Astrocyte (in vitro differentiated cells and primary cell): ENCODE results near the gene AMOTL2.

Experiments
- EZH2 ChIP-seq: IDR thresholded peaks from 2 replicates; pipeline ENCODE4 v1.6.1; 2012; ENCODE audit warnings: mild to moderate bottlenecking, low read length, inconsistent platforms; ENCODE audit not compliant: insufficient read depth
- TF ChIP-seq, protein P1 (sequence below): IDR thresholded peaks from 2 replicates; pipeline ENCODE4 v1.5.1; 2011; ENCODE audit warnings: low read depth, mild to moderate bottlenecking, inconsistent platforms, low read length, moderate library complexity; ENCODE audit not compliant: insufficient read depth

DNA sequence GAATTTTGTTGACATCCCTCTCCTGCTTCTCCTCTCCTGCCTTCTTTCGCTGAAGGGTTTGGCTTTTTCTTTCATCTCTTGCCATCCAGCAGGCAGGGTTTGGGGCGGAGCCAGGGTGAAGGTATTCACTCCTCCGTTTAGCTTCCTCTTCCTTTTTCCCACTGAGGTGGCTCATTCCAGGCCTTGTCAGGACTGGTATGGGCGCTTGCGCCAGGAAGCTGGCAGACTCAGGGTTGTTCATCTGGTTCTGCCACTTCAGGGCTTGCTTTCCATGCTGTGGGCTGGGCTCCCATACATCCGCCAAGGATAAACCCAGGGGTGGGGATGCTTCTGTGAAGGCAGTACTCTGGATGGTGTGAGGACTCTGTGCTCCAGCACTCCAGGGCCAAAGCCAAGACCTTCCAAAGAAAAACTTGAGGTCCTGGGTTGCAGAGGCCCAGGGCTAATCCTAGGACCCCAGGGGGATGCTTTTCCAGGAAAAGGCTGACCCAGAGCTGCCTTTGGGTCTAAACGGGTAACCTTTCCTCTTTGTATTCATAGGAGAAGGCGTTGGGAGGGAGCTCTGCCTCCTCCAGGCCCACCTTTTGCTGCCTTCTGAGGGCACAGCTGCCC is 7.7 kb upstream of the AMOTL2 start:
- TF ChIP-seq, protein P1, sequence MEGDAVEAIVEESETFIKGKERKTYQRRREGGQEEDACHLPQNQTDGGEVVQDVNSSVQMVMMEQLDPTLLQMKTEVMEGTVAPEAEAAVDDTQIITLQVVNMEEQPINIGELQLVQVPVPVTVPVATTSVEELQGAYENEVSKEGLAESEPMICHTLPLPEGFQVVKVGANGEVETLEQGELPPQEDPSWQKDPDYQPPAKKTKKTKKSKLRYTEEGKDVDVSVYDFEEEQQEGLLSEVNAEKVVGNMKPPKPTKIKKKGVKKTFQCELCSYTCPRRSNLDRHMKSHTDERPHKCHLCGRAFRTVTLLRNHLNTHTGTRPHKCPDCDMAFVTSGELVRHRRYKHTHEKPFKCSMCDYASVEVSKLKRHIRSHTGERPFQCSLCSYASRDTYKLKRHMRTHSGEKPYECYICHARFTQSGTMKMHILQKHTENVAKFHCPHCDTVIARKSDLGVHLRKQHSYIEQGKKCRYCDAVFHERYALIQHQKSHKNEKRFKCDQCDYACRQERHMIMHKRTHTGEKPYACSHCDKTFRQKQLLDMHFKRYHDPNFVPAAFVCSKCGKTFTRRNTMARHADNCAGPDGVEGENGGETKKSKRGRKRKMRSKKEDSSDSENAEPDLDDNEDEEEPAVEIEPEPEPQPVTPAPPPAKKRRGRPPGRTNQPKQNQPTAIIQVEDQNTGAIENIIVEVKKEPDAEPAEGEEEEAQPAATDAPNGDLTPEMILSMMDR: no peak
- TF ChIP-seq EZH2: no peak
